ENCODE data around the gene PEX7.

PEX7 gene

DNA sequence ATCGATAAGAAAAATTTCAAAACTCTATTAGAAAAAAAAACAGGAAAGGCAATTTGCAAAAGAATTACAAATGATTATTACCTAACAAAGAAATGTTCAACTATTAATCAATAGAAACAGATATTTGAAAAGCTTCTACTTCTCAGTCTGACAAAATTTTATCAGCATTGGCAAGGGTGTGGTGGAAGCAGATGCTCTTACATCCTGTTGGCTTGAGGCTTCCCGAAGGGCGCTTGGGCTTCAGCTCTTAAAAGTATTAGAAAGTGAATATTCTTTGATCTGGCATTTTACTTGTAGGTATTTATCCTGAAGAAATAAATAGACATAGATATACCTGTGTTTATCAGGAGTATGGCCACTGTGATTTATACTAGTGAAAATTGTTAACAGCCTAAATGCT is 138.4 kb downstream of the PEX7 start:
- no peak for DNase-seq (ENCODE audit: low read depth in 1 of 2, low spot score in 1 of 2)
- TF ChIP-seq JUND (IDR thresholded peaks at IDR 0.05; ENCODE audit: low read depth), result no peak

DNA sequence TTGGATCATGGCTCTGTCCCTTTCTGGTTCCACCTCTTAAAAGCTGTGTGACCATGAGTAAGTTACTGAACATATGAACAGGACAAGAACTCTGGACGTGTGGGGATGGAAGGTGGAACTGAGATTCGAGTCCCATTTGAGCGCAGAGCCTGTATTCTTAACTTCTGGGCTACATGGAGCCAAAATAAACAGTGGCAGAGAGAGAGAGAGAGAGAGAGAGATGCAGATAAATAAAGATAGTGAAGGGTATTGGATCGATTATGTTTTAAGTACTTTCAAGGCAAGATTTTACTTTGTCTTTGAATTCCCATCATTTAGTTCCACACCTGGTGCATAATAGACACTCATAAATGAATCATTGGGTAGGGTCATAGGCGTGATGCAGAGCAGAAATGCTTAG is 139.5 kb downstream of the PEX7 start:
- in situ Hi-C loops (cut with HindIII; ENCODE audit: low pct_unique_long_range_greater_than_20kb, low sequenced_read_pairs), result no loop called here
- no peak for DNase-seq (ENCODE audit: low read depth in 1 of 2, low spot score in 1 of 2)
- TF ChIP-seq JUND (IDR thresholded peaks at IDR 0.05; ENCODE audit: low read depth), result no peak

More for the DNA sequence above, 138.4 kb downstream of the PEX7 start:
- in situ Hi-C loops (cut with HindIII; ENCODE audit: low pct_unique_long_range_greater_than_20kb, low sequenced_read_pairs), result no loop called here

DNA sequence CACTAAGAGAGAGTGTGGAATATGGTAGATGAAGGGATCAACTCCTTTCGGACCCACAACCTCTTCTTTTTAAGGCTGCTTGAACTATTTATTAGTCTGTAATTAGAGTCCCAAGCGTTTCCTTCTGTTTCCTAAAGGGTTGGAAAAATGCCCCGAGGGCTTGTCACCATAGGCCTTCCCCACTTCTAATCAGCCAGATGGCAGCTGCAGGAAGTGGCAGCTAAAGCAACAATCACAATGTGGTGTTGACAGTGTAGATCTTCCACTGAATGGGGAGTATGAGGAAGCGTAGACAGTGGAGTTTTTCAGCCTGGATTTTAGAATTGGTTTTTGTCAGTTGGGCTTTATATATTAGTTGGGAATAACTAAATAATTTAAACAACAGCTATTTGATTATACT is 140.3 kb downstream of the PEX7 start:
- in situ Hi-C loops (cut with HindIII; ENCODE audit: low pct_unique_long_range_greater_than_20kb, low sequenced_read_pairs), result no loop called here
- TF ChIP-seq JUND (IDR thresholded peaks at IDR 0.05; ENCODE audit: low read depth), result no peak
- no peak for DNase-seq (ENCODE audit: low read depth in 1 of 2, low spot score in 1 of 2)

DNA sequence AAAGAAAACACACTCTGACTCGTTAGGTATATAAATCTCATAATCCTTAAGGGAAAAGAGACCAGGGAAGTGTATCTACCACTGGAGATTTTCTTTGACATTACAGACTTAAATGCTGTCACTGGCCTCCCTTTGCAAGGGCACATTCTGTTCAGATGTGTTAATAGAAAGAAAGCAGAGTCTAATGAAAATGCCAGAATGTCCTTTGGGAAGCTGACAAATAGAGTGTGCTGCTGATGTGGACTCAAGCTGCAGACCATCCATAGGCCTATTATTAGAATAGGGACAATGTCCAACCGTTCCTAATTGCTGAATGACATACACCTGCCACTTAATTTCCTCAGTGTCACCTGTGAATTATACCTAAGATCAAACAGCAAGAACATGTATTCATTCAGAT is 140.9 kb downstream of the PEX7 start:
- DNase-seq (ENCODE audit: low read depth in 1 of 2, low spot score in 1 of 2), result no peak
- in situ Hi-C loops (cut with HindIII; ENCODE audit: low pct_unique_long_range_greater_than_20kb, low sequenced_read_pairs), result no loop called here
- TF ChIP-seq JUND (IDR thresholded peaks at IDR 0.05; ENCODE audit: low read depth), result no peak

Data from T47D (cell line).